Anterior cingulate cortex (tissue), 58 donors: ENCODE measurements around the gene DLG2.

Experiments
- DNase-seq, 58 donors: peaks; one replicate each; lab custom pipeline; 2025; lab: John Stamatoyannopoulos, UW

DLG2 gene

DNA sequence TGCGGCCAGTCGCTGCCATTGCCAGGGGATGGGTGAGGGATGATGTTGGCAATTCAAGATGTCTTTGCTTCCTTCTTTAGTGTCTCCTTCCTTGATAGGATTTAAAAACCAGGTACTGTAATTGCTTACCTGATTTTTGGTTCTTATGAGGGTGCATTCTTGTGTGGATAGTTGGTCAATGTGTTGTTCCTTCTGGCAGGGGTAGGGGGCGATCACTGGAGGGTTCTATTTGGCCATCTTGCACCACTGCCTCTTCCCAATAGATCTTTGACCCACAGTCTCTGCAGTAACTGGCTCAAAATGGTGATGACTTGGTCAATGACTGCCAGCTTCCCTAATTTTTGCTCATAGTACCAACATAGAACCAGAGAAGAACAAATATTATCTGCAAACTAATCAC is 680.1 kb downstream of the DLG2 start:
- no peak for DNase-seq

DNA sequence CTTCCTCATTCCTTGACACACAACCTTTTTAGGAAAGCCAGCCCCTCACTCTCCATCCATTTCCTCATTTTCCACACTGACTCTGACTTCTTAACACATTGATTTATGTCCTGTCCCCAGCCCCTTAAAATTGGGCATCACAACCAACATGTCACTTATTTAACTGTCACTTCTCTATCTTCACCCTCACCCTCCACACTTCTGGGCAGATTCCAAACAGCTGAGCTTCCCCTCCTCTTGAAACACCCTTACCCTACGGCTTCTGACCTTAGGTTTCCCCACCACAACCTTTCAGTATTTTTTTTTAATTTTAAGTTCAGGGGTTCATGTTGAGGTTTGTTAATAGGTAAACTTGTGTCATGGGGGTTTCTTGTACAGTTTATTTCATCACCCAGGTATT is 696.3 kb downstream of the DLG2 start:
- DNase-seq = no peak

GRCh38 chr11:84929738-84930137 is 697.4 kb downstream of the DLG2 start:
- DNase-seq = no peak

GRCh38 chr11:84924154-84924692 is 702.9 kb downstream of the DLG2 start:
- DNase-seq = peak in 5 of 58 donors; percentile 2 to 31 (median 3)

- peak in 3 of 58 donors; percentile 3 to 10 (median 8) for DNase-seq
Observed at GRCh38 chr11:84923489-84923888, 703.7 kb downstream of the DLG2 start.

GRCh38 chr11:84922836-84923235 is 704.3 kb downstream of the DLG2 start:
- DNase-seq = peak in 8 of 58 donors; percentile 4 to 22 (median 10)

GRCh38 chr11:84922212-84922805 is 704.8 kb downstream of the DLG2 start:
- DNase-seq = peak in 4 of 58 donors; percentile 1 to 14 (median 4)

DNA sequence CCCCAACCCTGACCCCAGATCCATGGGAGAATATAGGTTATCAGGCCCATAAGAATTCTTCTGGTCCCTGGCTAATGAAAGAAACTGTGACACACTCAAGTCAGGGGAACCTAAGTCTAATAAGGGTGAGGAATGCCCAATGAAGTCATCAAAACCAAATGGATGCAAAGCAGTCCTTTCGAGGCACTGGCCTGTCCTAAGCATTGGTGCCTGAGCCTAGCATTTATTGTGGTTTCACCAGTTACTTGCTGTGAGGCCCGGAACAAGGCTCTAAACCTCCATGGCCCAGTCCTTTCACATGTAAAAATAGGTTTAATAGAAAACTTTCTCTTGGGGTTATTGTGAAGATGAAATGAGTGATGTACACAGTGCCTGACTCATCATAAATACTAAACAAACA is 712.6 kb downstream of the DLG2 start:
- no peak for DNase-seq

GRCh38 chr11:84909740-84910139 is 717.4 kb downstream of the DLG2 start:
- DNase-seq = no peak

- DNase-seq = no peak
Observed at GRCh38 chr11:84906995-84907394, 720.1 kb downstream of the DLG2 start.

GRCh38 chr11:84905411-84905810 is 721.7 kb downstream of the DLG2 start:
- DNase-seq = no peak

DNA sequence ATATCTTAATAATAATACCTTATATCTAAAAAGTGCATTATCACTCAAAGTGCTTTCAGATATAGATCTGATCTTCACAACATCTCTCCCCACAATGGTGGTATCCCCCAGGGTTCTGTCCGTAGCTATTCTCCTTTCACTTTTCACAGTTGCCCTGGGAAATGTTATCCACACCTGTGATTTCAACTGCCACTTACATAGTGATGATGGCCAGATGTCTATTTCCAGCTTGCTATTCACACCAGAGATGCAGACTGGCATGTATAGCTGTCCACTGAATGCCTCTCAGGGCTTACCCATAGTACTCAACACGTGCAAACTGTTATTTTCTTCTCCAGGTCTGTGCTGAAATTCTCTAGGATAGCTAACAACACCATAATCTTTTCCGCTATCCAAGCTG is 724.7 kb downstream of the DLG2 start:
- DNase-seq = no peak

DNA sequence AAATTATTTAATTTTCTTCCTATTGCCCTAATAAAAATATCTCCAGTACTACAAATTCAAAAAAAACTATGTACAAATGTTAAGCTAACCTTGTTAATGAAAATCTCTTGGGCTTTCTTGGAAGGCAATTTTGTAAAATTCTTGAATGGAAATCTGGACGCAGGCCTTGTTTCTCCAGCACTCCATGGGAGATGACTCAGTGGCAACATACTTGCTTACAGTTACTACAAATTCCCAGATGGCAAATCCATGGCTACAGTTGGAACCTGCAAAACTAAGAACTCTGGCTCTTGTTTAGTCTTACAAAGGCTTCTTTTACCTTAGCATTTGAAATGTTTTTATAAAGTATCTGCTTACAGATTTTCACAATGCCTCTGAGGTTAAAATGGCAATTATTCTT is 725.2 kb downstream of the DLG2 start:
- peak in 3 of 58 donors; percentile 5 to 53 (median 15) for DNase-seq

DNA sequence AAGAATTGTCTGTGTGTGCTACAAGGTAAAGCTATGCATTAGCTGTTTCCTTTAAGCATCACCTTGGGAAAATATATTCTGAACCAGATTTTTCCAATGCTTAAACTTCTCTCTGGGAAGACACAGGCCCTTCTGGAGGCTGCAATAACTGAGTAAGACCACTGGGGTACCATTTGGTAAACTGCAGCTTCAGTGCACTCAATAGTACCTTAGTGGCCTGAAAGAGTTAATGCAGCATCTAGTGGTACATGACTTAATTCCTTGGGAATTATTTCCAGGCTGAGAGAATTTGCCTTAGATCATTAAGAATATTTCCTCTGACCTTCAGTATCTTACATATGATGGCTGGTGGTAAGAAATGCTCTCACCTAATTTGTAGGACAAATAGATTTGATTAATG is 727.4 kb downstream of the DLG2 start:
- DNase-seq = no peak

- no peak for DNase-seq
Observed at GRCh38 chr11:84899134-84899533, 728.0 kb downstream of the DLG2 start.

- no peak for DNase-seq
Observed at GRCh38 chr11:84894666-84895065, 732.5 kb downstream of the DLG2 start.

GRCh38 chr11:84890676-84891075 is 736.5 kb downstream of the DLG2 start:
- DNase-seq = peak in 1 of 58 donors; percentile 10

DNA sequence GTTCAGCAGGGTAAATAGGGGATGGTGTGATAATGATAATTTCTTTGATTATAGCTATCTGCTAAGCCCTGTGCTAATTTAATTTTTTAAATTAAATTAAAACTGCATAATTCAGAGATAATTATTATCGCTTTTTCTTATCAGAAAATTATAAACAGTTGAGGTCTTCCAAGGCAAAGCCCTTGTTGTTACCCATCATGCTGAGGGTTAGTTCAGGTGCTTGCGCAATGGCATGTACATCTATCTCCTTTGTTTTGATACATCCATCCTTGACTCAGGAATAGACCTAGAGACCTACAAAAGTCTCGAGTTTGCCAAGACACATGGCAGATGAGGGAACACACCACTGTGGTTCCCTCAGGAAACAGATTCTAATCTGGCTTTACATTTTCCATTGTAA is 737.6 kb downstream of the DLG2 start:
- no peak for DNase-seq

DNA sequence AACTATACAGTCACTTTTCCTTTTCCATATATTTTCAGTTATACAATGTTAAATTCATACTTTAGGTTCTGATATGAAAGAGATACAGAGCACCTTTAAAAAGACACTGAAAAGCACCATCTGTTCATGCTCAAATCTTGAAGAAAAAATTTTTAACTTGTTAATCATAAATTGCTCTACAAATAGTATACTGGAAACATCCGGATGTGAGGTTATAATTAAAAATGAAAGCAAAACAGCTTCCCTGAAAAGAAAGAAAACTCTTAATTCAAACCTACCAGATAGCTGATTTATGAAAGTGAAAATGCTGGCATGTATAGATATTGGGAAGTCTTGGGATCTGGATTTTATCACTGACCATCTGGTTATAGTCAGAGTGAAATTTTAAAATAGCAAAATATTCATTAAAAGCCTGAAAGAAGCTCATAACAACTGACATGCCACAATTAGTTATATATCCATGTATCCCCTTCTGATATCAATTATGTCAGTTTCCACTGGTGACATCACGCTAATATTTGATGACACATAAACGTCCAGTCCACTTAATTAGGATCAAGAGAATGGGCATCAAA is 740.0 kb downstream of the DLG2 start:
- DNase-seq = no peak

- DNase-seq = no peak
Observed at GRCh38 chr11:84886344-84886743, 740.8 kb downstream of the DLG2 start.

DNA sequence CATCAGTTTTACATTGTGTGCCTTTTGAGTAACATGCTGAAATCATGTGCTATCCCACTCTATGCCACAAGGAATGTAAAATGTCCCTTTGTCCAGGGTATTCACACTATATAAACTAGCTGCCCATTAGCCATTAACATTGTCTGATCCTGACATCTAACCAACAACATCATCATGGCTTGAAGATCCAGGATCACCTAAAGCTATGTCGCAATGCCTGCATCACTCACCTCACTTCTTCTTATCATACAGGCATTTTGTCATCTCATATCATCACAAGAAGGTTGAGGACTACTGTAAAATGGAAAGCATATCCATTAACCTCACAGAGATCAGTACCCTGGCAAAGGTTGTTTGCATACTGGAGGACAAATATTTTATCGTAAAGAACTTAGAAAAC is 742.3 kb downstream of the DLG2 start:
- DNase-seq = no peak

- DNase-seq = no peak
Observed at GRCh38 chr11:84882056-84882455, 745.1 kb downstream of the DLG2 start.
